EL (cell line): ENCODE data around the gene DIPK1C.

Source experiments
- DNase-seq: peaks from one replicate; pipeline ENCODE4 v3.0.0-alpha.2; 2016

Gene DIPK1C

DNA sequence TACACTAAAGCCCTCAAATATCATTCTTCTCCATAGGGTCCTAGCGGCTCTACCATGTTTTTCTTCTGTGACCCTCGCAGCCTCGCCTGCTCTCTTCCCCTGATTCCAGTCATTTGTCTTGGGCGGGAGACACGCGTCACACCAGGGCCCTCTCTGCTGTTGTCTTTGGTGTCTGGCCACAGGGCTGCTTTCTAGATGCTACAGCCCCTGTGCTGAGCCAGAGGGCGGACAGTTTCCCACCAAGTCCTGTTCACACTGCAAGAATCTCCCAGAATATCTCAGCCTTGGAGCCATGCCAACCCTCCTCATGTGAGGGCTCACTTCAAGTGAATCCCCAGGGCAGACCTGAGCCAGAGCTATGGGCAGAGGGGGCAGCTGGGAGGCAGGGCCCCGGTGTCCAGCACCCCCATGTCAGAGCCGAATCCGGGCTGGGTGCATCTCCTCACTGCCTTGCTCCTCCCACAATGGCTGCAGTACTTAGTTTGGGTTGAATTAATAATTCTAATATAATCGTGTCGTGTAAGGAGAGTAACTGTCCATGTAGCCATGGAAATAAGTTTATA, 42.1 kb downstream of the DIPK1C start:
- DNase-seq: no peak

DNA sequence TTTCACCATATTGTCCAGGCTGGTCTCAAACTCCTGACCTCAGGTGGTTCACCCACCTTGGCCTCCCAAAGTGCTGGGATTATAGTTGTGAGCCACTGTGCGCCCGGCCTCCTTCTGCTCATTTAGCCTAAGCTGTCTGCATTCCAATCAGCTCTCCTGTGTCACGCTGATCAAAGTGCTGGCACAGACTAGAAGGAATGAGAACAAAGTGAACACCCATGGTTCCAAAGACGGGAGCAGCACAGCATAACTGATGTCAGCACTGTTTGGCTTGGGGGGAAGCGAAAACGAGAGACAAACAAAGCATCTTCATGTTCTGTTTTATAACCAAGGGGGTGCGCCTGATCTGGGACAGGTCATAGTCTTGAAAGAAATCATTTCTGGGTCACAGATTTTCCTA, 43.3 kb downstream of the DIPK1C start:
- DNase-seq: no peak

DNA sequence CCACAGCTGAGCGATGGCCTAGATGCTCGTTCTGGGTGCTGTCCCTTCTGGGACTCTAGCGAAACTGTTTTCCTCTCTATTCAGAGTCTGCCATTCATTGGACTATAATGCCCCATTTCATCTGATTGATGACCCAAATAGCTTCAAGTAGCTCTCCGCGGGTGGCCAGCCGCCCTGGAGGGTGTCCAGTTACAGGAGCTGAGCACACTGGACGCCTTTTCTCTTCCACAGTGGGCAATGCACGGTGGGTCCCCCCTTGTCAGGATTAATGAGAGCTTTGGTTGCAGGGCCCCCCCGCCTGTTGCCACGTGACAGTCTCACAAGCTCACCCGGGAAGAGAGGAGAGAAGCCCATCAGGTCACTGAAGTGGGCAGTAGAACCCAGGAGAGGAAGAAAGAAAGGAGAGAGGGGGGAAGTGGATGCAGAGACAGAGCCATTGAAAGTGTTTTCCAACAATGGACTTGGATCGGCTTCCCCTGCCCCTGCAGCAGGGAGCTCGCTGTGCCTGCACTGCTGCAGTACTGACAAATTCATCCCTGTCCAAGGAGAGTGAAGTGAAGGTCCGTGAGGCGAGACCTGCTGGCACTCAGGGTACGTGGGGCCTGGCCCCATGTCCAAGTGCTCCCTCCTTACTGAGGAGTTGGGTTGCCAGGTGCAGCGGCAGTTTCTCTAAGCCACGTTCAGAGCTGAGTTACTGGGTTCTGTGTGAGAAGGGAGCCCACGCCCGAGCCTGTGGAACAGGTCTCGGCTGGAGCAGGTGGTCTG, 44.8 kb downstream of the DIPK1C start:
- no peak for DNase-seq

DNA sequence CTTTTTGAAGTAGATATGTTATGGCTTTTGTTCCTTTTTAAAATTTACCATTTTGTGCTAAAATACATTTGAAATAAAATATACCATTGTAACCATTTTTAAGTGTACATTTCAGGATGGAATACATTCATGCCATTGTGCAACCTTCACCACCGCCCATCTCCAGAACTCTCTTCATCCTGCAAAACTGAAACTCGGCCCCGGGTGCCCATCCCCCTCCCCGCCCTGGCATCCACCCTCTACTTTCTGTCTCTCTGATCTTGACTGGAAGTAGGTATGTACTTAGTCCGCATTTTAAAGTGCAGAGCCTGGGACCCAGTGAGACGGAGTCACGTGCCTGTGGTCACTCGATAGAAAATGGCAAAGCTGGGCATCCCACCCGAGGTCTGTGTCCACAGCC, 45.6 kb downstream of the DIPK1C start:
- no peak for DNase-seq

DNA sequence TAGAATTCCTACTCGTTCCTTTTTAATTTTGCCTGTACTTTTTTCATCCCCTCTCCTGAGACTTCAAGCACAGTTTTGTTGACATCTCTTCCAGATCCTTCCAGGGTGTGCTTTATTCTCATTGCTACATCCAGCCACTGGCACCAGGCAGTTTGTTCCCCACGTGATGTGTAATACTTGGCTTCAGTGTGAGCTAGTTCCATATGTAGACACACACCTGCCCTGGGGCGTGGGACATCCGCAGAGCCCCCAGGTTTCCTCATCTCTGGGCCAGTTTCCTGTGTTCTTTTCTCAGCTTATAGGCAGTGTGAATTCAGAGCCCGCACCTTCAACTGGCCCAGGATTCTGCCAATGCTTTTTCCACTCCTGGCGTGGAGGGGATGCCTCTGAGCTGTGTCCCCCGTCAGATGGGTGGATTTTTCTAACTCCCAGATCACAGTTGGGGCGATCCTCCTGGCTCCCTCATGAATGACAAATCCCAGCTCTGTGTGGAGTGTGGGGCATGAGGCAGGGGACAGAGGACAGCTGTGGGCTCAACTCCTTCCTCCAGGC, 46.6 kb downstream of the DIPK1C start:
- no peak for DNase-seq

DNA sequence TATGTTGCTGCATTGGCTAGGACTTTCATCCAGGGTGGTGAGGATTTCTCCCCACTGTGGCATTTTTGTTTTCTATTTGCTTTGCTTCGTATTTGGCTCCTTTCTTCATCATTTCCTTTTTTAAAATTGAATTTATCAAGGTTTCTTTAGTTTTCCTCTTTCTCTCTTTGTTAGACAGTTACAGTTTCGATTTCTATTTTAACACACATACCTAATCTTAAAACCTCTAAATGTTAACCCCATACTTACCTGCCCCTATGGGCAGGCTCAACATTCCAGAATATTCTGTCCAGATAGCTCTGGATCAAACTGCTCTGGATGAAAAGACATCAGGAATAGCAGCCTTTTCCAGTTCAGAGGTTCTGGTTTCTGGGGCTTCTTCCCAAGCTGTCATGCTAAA, 49.2 kb downstream of the DIPK1C start:
- DNase-seq: no peak

DNA sequence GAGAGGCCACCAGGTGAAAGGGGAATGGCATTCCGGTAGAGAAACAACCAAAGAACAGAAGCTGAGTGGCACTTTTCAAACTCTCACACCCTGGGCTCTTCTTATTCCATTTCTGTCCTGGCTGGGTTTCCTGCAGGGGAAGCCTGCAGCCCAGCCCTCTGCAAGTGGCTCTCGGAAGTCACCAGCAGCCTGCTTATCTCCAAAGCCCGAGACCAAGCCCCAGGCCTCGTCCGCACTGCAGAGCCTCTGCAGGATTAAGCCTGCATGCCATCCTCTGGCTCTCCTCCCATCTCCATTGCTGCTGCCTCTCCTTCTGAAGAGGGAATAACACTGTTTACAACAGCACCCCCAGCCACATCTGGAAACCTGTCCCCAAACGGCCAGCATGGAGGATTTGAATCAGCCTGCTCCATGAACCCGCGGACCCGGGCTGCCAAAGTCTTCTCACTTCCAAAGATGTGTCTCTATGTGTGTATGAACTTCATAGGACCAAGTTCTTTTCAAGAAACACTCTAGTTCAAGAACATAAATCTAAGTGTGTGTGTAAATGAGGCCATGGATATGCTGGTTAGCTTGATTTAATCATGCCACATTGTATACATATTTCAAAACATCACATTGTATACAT, 54.2 kb downstream of the DIPK1C start:
- no peak for DNase-seq

DNA sequence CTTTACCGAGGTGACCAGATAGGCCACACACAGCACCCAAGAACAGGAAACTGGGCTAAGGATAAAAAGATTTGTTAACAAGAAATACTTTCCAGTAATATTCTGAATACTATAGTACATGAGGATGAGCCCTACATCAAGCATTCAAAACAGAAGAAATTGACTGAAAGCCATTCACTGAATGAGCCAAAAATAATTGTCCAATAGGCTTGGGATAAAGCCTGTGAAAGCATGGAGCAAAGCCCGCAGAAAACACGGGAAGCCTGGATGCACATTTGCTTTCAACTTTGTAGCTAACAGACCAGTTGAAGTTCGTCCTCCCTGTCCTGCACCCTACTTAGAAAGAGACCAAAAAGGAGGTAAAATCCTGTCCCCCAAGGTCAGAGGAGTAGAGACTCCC, 56.3 kb downstream of the DIPK1C start:
- no peak for DNase-seq

DNA sequence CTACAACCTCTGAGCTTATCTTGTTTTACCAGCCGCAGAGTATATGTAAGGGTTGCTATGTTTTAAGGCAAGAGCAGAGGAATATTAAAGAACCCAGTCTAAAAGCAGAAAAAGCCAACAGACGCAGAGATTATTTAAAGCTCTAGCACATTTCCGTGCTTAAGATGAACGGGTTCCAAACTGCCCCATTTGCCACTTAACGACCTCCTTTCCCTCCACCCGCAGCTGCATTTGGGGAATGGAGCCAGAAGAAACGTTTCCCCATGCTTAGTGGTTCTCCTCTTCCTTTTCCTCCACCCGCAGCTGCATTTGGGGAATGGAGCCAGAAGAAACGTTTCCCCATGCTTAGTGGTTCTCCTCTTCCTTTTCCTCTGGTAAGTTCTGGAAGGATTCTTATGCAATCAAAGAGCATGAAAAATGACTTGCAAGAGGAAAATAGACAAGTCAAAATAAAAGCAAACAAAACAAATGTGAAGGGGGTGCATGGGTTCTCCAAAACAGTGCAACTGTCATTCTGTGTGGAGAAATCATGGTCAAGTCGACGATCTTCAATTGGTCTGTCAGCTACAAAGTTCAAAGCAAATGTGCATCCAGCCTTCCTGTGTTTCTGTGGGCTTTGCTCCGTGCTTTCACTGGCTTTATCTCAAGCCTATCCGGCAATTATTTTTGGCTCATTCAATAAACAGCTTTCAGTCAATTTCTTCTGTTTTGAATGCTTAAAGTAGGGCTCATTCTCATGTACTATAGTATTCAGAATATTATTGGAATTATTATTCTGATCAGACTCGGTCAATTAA, 57.8 kb downstream of the DIPK1C start:
- no peak for DNase-seq

DNA sequence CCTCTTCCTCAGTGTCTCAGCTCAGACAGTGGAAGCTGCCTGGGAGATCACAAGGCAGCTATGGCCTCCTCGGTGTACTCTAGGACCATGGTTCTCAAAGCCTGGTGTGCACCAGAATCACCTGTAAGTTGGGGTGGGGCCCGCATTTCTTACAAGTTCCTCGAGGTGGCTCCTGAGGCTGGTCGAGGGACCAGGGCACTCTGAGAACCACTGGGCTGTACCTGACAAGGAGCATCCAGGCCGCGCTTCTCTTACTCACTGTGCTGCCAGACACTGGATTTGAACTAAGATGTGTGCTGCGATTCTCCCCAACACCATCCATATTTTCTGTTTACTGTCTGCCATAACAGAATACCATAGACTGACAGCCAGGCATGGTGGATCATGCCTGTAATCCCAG, 59.5 kb downstream of the DIPK1C start:
- DNase-seq: no peak

DNA sequence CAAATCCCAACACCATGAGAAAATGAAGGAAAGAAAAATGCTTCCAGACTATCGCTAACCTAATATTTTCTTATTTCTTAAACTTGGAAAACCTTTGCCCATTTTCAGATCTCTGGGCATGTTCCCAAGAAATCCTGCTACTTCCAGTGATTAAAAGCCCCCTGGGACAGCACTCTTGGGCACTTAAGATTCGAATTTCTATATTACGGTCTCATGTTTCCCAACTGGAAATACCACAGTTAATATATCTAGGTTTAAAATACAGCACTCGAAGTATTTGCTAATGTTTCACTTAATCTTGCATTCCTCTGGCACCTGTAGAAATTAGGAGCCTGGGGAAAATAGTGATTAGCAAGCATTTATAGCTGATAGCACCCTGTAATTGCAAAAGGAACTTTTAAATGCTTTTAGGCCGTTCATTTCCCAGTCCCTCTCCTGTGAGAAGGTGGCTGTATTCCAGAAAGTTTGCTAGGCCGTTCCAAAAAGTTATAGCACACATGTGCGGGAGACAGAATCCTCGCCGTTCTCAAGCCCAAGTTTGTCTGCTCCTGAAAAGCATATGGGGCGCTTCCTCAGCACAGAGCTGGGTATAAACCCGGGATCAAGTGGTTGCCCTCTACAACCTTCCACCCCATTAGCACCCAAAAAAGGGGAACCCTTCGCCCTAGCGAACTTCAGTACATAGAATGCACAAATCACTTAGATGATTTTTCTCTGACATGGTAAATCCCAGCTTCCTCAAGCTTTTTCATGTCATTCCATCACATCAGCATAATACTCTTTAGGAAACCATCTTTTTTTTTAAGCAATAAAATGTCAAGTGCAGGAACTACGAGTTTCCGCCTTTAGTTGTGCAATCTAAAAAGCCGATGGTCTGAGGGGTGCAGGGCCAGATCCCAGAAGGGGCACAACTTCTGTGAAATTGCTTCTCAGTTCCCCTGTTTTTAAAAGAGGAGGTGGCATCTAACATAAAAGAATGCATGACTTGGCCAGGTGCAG, 60.6 kb downstream of the DIPK1C start:
- no peak for DNase-seq

DNA sequence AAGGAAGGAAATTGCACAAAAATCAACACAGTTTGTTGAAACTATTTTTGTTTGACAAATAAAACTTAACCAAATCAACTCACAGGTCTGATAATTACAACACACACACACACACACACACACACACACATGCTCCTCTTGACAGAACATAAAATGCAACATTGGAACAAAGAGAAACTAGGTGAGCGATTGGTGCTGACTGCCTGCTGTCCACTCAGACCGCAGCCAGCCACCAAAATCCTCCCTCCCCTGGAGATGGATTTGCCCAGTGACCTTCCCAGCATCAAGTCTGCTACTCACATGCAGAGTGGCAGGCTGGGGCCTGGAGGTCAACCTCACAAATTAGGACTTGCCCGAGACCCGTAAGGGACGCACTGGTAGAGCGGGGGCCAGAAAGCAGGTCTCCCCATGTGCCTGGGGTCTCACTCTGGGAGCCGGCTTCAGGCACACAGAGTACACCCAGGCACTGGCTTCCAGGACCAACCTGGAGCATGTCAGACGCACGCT, 61.4 kb downstream of the DIPK1C start:
- no peak for DNase-seq

DNA sequence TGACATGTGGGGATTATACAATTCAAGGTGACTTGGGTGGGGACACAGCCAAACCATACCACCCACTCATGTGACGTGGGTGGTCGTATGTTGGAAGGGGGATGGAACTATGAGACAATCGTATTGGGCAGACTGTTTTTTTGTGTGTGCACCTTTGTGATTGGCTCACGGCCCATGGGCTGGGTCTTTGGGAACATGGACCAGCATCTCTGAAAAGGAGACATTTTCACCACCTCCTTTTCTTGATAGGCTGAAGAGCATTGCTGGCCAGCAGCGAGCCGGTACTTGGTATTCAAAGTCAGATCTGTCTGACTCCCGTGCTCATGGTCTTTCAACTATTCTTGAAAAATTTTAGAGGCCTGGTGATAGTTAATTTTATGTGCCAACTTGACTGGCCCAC, 62.1 kb downstream of the DIPK1C start:
- DNase-seq: no peak

DNA sequence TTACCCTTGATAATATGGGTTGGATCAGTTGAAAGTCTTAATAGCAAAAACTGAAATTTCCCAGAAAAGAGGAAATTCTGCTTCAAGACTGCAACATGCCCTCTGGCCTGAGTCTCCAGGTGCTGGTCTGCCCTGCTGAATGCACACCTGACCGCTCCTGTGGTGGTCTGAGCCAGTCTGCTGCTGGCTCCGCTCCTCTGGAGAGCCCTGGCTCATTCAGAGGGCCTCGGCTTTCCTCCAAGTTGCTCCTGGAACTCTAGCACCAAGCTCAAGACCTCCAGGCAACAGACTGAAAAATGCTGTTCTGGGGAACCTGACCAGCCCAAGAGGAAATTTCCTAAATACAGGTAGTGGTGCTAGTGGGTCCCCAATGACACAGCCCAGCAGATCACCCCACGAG, 64.8 kb downstream of the DIPK1C start:
- DNase-seq: no peak

DNA sequence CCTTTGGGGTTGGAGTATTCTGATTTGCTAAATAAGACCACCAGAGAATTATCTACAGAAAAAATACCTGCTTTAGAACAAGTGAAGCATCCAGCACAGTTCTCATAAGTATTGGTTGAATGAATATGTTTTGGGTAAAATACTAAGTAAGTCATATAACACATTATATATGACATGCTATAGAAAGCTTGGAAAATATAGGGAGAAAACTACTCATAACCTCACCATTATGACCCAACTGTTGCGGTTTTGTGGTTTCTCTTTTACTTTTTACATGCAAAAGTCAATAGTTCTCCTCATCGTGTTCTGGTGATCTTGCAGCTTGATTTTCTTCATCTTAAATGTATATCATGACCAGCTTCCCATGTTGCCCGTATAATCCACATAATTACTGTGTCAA, 66.2 kb downstream of the DIPK1C start:
- no peak for DNase-seq

DNA sequence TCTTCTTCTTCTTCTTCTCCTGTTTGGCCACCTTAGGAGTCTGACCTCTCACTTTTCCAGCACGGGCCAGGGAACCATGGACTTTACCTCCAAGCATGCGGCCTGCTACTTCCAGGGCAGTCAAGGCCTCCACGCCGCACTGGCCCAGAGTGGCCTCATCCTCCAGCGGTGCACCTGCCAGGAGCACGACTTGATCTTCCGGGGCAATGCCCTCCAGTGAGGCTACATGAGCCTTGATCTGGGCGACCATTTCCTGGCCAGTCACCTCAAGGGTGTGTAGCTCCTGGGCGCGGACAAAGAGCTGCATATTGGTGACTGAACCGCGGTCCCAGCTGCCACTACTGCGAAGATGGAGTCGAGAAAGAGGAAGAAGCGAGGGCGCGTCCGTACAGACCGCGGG, 67.1 kb downstream of the DIPK1C start:
- no peak for DNase-seq

DNA sequence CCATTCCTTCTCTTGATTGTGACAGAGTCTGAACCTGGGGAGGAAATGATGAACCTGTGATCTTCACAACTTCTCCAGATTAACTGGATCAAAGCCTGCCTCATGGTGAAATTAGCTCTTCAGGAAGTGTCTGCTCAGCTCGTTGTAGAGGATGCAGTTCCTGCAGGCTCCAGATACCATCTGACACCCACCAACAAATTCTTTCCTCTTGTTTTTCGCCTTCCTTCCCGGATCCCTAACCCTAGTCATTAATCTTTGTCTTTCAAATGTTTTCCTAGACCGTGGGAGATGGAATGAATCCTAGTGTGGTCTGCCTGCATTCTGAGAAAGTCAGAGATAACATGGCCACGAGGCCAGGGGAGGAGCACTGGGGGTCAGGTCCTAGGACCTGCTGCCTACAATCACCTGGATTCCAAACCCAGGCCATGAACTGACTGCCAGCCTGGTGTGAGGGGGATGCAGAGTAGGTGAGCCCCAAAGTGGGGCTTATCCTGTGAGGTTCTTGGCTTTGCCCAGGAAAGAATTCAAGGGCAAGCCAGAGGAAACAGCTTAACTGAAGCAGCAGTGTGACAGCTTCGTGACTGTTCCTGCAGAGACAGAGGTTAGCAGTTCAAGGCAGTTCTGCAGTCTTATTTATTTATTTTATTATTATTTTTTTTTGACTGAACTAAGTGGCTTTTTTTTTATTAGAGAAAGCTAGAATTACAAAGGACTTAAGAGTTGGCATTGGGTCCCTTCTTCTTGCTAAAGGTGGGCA, 67.8 kb downstream of the DIPK1C start:
- no peak for DNase-seq

DNA sequence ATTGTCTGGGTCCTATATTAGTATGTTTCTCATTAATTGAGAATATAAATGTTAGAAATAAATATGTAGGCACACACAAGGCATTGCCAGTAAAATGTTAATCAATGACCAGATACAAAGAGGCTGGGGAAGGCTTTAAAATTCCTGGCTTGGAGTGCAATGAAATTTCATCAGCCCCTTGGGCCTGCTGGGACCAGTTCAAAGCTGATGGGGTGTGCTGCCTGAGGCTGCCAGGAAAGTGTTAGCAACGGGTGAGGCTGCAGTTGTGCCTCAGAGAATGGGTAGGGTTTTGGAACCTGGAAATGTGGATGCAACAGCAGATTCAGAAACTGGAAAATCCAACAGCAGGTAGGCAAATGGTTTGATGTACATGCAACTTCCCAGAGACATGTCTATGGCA, 68.9 kb downstream of the DIPK1C start:
- no peak for DNase-seq

DNA sequence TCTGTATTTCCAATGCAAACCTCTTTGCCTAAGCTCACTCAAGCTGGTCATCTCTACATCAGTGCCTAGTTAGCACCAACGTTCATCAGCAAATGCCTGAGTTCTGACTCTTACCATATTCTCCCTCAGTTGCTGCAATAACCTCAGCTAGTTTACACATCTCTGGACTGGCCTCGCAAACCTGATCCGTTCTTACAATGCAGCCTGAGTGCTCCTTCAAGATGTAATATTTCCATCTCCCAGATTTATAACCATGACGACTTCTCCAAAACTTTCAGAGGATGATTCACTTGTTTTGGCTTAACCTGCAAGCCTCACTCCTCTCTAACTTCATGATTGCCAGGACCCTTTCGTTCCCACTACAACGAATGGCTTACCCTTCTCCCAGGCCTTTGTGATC, 69.7 kb downstream of the DIPK1C start:
- DNase-seq: no peak
